C4-2B (cell line): ENCODE data around the gene RBX1.

ENCODE experiments used
- H3K27ac ChIP-seq: fragments of 450-650 bp; 2 replicates; pipeline ENCODE4 v1.5.1; 2017
- CTCF ChIP-seq: fragments of 450-650 bp; conservative IDR thresholded peaks from 2 replicates; pipeline ENCODE4 v1.5.1; 2017; ENCODE audit warnings: mild to moderate bottlenecking
- ZFX ChIP-seq: fragments of 450-650 bp; IDR thresholded peaks from 2 replicates; pipeline ENCODE4 v1.6.1; 2017

Gene RBX1

GRCh38 chr22:40928657-40929056, 22.5 kb upstream of the RBX1 start:
- TF ChIP-seq ZFX (no peak), CTCF (no peak)
- no peak overlapping the region for H3K27ac ChIP-seq

DNA sequence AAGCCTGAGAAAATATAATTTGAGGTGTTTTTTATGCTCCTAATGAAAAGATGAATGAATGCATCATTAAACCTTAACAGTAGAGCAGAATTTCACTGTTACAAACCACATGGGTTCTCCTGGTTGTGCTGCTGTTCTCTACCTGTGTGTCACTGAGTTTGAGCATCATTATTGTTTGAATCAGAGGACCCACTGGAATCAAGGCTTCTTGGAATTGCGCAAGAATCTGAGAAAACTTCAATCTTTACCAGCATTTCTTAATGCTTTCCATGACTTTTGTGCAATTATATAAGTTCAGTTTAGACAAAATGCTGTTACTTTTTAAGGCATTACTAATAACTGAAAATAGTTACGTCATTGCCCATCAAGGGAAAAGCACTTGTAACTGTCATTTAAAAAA, 18.8 kb upstream of the RBX1 start:
- no peak overlapping the region for H3K27ac ChIP-seq
- TF ChIP-seq ZFX (no peak), CTCF (no peak)

- TF ChIP-seq ZFX (no peak), CTCF (no peak)
These were observed 12.0 kb upstream of the RBX1 start for GRCh38 chr22:40939202-40939601.

GRCh38 chr22:40951795-40952605, 822 bp downstream of the RBX1 start:
- no peak for TF ChIP-seq ZFX
- TF ChIP-seq CTCF: no peak
- H3K27ac ChIP-seq: peak overlapping the region; percentile 81

More at GRCh38 chr22:40939202-40939601, 12.0 kb upstream of the RBX1 start:
- no peak overlapping the region for H3K27ac ChIP-seq

DNA sequence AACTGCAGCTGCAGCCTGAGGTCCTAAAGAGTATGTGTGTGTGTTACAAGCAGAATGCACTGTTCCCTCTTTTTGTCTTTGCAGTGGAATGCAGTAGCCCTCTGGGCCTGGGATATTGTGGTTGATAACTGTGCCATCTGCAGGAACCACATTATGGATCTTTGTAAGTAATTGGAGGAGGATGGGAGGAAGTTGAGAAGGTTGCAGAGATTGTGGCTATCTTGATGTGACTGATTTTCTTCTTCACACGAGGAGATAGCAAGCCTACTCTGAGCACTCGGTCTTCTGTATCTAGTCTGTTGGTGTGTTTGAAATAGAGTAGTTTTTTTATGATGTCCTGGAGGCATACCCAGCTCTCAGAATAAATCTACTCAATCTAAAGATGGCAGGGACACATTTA, 2.3 kb downstream of the RBX1 start:
- TF ChIP-seq ZFX (no peak), CTCF (no peak)
- H3K27ac ChIP-seq: no peak overlapping the region

- TF ChIP-seq ZFX (no peak), CTCF (no peak)
These were observed 2.9 kb downstream of the RBX1 start for GRCh38 chr22:40954113-40954512.

DNA sequence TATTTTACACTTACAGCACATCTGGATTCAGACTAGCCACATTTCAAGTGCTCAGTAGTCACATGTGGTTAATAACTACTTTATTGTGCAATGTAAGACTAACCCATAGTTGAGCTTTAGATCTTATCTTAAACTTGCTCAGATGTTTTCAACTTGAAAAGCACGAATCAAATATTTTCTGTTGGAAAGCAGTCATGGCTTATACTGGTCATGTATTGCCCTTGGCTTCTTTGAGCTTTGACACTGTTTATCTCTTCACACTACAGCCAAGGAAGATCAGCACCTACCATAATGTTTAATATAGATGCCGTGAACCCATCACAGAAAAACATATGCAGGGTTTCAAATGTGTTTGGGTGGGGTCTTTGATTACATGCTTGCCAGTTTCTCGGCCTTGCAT, 4.4 kb downstream of the RBX1 start:
- H3K27ac ChIP-seq: no peak overlapping the region
- no peak for TF ChIP-seq ZFX
- no peak for TF ChIP-seq CTCF

More at GRCh38 chr22:40954113-40954512, 2.9 kb downstream of the RBX1 start:
- no peak overlapping the region for H3K27ac ChIP-seq
